NCI-H2081 treated with DMSO at 0.1 percent for 48 hours (cell line): Measurements from ENCODE around the gene CRTC1.
"Not testable (repeated sequence)": the region's sequence is repeated elsewhere in the genome, so short reads cannot be mapped to it uniquely, and the experiment has no call there.

ENCODE experiments used
- DNase-seq: peaks from one replicate; lab custom pipeline; 2025; lab: John Stamatoyannopoulos, UW

Gene CRTC1

DNA sequence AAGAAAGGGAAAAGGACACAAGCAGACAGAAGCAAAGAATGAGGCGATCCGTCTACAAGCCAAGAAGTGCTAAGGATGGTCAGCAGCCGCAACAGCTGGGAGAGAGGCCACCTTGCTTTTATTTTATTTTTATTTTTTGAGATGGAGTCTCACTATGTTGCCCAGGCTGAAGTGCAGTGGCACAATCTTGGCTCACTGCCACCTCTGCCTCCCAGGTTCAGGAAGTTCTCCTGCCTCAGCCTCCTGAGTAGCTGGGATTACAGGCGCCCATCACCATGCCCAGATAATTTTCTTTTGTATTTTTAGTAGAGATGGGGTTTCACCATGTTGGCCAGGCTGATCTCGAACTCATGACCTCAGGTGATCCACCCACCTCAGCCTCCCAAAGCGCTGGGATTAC, 44.1 kb downstream of the CRTC1 start:
- not testable (repeated sequence) for DNase-seq

GRCh38 chr19:18729933-18730530, 46.6 kb downstream of the CRTC1 start:
- DNase-seq, result no peak

GRCh38 chr19:18730885-18731513, 47.5 kb downstream of the CRTC1 start:
- no peak for DNase-seq

DNA sequence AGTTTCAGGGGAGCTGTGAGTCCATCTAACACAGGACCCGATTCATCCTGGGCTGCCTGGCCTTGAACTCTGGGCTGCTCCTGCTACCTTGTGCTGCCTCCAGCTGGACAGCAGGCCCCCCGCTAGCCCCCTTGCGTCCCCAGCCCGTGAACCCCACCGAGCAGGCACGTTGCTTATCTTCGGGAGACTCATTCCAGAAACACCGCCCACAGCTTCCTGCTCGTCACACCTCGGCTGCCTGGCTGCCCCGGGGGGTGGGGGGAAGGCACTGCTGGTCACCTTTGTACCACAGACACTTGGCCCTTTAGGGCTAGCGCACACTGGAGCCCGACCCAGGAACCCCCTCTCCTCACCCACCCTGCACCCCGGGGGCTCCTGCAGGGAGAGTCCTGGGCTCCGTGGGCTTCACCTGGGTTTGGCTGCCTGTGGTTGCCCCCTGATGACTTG, 48.1 kb downstream of the CRTC1 start:
- DNase-seq, result no peak

DNA sequence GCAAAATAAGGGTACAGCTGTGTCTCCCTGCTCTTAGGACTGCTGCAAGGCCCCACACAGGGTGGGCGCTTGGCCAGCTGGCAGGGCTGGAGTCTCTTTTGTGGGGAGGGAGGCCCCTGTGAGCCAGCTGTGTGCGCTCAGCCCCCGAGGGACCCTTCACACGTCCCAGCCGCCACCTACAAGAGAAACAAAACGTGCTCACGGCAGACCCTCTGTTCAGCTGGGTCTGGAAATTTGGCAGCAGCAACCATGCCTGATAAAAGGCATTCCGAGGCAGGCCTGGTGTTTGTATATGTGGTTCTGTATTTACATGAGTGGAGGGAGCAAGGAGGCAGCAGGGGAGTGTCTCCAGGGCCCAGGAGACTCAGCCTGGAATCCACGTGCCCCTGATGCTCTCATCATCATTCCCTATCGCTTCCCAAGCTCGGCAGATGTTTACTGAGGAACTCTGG, 49.7 kb downstream of the CRTC1 start:
- DNase-seq, result no peak

DNA sequence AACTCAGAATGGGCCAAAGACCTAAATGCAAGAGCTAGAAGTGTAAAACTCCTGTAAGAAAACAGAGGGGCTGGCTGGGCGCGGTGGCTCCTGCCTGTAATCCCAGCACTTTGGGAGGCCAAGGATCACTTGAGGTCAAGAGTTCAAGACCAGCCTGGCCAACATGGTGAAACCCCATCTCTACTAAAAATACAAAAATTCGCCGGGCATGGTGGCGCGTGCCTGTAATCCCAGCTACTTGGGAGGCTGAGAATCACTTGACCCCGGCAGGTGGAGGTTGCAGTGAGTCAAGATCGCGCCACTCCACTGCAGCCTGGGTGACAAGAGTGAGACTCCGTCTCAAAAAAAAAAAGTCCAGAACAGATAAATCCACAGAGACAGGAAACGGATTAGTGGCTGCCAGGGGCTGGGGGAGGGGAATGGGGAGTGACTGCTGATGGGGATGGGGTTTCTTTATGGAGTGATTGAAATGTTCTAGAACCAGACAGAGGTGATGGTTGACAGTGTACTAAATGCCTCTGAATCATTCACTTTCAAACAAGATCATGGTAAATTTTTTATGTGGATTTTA, 50.4 kb downstream of the CRTC1 start:
- DNase-seq, result not testable (repeated sequence)

GRCh38 chr19:18735324-18735723, 51.8 kb downstream of the CRTC1 start:
- no peak for DNase-seq

GRCh38 chr19:18735752-18736151, 52.3 kb downstream of the CRTC1 start:
- DNase-seq, result no peak

DNA sequence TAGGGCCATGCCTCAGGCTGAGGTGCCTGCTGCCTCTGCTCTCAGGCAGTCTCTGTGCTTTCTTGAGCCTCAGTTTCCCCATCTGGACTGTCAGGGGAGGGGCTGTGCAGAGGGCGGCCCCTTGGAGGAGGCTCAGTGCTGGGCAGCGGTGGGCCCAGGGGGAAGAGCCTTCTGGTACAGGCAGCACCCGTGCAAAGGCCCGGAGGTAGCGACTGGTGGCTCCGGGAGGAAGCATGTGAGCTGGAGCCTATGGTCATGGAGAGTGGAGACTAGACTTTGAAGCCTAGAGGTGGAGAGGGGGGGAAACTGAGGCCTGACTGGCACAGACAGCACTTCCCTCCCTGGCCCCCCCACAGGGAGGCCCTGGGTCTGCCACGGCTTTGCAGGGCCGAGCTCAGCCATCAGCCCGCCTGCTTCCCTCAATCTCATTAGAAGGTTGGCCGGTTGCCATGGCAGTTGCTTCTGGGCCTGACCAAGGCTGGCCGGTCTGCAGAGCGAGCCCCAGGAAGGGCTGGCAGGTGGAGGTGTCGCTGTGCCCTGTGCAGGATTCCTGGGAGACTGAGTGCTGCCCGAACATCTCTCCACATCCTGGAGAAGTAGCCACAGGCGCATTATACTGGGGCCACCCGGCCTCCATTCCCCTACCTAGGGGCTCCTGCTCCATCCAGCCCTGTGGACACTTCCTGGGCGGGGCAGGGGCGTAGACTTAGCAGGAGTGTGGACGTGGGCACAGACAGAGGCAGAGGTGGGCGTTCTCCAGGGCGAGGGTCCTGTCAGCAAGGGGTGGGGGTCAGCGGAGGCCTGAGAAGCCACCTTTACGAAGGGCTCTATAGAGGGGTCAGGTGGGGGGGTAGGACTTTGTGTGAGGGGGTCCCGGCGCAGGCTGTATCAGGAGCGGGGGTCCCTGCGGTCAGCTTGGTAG, 53.2 kb downstream of the CRTC1 start:
- no peak for DNase-seq

DNA sequence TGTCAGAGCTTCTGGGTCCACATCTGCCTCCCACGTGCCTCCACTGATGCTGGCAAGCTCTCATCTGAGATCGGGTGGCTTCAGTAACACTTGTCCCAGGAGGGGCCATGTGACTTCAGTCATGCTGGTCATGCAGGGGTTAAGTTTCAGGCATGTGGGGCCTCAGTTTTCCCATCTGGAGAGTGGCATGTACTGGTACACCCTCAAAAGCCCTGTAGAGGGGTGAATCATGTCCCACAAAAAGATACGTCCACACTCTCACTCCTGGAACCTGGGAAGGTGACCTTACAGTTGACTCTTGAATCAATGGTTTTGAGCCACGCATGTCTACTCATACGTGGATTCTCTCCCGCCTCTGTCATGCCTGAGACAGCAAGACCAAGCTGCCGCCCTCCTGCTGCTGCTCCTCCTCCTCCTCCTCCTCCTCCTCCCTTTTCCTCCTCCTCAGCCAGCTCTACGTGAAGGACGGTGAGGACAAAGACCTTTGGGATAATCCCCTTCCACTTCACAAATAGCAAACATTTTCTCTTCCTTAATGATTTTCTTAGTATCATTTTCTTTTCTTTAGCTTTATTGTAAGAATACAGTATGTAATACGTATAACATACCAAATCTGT, 54.0 kb downstream of the CRTC1 start:
- DNase-seq, result no peak

GRCh38 chr19:18737954-18738351, 54.5 kb downstream of the CRTC1 start:
- DNase-seq, result no peak

DNA sequence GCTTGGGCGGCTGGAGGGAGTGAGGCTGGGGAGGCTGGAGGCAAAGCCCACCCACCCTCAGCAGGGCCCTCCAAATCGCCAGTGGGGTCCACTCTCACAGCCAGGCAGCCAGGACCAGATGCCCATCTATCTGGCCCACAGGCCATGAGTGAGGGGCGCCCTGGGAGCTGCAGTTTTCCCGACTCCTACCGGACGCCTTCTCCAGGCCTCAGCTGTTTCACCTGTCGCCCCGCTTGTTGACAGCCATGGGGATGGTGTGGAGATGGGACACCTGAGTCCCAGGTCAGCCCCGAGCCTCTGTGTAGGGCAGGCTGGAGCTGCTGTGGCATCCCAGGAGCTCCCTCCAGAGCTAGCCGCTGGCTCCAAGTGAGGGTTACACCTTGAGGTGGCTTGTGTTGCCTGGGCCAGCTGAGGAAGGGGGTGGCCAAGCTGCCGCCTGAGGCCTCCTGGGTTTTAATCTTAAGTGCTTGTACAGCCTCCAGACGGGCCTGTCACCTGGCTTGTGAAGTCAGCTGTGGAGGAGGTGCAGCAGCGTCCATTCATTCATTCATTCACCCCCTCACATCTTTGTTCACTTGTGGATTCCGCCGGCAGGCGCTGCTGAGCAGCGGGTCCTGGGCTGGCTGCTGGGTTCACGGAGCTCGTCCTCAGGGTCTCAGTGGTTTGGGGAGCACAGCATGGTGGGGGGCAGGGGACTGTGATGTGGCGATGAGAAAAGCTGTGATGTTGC, 55.6 kb downstream of the CRTC1 start:
- no peak for DNase-seq

- DNase-seq, result peak; percentile 21
Measured at GRCh38 chr19:18741124-18742121, 57.9 kb downstream of the CRTC1 start.

- DNase-seq, result no peak
Measured at GRCh38 chr19:18742324-18742723, 58.8 kb downstream of the CRTC1 start.

DNA sequence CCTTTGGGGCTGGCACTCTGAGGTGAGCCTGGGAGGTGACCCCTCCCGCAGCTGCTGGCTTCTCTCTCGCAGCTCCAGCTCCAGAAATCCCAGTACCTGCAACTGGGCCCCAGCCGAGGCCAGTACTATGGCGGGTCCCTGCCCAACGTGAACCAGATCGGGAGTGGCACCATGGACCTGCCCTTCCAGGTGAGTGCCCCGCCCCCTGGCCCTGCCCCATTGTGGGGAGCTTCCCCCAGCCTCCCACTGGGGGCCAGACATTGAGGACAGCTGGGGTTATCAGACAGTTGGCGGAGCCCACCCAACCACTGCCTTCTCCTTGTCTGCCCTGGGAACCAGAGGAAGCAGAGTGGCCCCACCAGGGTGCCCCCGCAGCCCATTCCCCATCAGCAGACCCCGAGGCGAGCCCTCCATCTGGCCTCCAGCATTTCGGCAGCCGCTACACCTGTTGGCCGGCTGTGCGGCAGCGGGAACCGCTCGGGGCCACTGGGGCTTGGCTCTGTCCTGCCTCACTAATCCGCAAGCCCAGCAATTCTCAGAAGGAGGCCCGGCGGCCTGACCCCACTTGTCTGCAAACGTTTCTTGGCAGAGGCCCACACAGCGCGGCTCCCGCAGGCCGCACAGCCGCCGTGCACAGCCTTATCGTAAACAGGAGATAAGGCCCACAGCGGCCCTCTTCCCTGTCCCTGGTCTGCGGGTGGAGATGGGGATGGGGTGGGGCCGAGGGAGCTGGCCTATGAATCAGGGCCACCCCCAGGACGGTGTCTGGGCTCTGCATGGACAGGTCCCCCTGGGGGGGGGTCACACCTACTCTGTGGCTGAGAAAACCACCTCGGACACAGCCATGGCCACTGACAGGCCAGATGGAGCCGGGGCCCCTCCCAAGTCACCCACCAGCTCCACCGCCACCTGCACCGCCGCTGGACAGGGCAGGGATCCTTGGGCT, 59.6 kb downstream of the CRTC1 start:
- no peak for DNase-seq

GRCh38 chr19:18743784-18744418, 60.4 kb downstream of the CRTC1 start:
- DNase-seq, result no peak

- DNase-seq, result no peak
Measured at GRCh38 chr19:18745012-18745735, 61.7 kb downstream of the CRTC1 start.

DNA sequence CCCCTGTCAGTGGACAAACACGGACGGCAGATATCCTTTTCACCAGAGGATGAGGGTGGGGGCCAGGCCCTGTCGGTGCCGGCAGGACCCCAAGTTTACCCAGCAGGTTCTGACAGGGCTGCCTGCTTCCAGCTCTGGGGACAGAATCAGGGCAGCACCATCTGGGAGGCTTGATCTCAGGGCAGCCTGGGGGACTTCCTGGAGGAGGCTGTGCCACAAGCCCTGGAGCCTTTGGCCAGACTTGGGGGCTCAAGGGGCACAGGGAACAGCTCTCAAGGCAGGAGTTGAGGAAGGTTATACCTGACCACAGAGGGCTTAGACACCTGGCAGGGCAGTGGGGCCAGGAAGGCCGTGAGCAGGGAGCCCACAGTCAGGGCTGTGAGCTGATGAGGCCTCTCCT, 62.5 kb downstream of the CRTC1 start:
- no peak for DNase-seq
